Stimulated activated CD4-positive, alpha-beta T cell treated with anti-CD3 and anti-CD28 coated beads, TNF-alpha, amount 100 ng/mL, for 1 hour (primary cell): ENCODE data around the gene YY2.
"Not testable (repeated sequence)": the region's sequence is repeated elsewhere in the genome, so short reads cannot be mapped to it uniquely, and the experiment has no call there.

Experiments used
- DNase-seq, 3 donors: peaks; one replicate each; pipeline ENCODE4 v3.0.0-alpha.2; 2020; ENCODE audit warnings: low read depth in 3 of 3, low spot score in 1 of 3

The YY2 gene

GRCh38 chrX:21855937-21856415 lies at the start of gene YY2:
Gene YY2 (plus strand): TSS chrX:21855987. CDS start chrX:21856485, 498 bp downstream.
- DNase-seq, result no peak

DNA sequence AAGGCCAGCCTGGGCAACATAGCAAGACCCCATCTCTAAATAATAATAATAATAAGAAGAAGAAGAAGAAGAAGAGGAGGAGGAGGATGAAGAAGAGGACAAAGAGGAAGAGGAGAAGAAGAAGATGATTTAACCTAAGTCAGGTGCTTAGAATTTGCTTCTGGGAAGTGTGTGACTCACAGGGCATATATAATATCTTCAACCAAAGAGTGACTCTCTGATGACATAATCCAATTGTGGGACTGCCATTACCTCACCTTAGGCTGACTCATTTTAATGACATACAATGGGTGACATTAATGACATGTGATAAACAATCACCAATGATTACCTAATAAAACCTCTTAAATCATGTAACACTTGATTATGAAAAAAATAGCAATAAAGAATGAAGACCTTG lies 49.1 kb upstream of the YY2 start:
- DNase-seq, result no peak

DNA sequence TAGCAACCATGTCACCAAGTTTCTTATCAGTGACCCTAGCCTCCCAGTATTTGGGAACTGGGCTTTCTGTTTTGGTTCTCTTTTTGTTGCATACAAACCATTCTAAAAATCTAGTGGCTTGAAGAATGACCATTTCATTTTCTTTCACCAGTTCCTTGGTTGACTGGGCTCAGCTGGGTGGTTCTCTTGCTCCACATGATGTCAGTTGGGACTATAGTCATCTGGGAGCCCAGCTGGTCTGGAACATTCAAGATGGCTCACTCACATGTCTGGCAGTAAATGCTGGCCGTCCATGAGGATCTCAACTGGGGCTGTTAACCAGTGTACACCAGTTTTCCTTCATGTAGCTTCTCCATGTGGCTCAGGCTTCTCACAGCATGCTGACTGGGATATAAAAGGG lies 44.0 kb upstream of the YY2 start:
- DNase-seq, result no peak

GRCh38 chrX:21812628-21813027 lies 43.2 kb upstream of the YY2 start:
- no peak for DNase-seq

DNA sequence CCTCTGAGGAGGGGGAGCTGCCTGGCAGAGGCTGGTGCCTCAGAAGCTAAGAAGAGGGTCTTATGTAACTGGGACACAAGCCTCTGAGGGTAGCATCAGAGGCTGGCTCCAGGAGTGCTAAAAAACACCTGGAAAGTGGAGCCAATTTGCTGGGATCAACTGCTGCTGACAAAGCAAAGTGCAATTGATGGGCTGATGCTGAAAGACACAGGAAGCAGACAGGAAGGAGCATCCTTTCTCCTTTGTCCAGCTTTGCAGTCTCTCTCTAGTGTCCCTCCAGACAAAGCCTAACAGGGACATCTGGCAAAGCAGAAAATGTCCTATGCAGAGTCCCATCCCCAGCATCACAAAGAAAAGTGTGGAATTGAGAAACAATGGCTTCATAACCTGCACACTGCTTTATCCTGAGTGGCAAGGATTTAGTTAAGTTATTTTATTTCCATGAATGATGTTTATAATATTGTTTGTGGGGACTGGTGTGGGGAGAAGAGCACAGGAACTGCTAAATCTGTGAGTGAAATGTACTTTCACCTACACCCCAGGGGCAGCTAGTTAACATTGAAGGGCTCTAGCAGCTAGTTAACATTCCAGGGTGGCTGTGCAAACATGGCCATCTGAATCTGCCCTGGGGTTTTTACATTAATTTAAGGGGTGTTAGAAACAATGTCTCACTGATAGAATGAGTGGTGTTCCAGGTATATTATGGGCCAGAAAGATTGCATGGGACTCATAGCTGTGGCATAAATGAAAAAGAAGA lies 42.0 kb upstream of the YY2 start:
- no peak for DNase-seq

DNA sequence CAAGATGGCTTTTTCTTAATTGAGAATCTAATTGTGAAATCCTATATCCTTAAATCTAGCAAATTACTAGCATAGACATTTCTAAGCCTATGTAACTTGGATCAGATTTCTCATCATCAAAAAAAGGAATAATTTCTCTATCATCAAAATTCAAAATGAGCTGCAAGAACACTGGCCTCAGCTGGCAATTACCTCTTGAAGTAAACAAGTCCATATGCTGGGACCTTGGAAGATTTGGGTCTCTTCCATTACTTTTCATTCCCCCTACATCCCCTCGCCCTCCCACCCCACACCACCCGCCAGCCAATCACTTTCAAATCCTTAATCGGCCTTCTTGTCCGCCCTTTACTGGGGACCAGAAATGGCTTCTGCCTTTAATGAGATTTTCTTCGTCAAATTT lies 39.7 kb upstream of the YY2 start:
- no peak for DNase-seq

DNA sequence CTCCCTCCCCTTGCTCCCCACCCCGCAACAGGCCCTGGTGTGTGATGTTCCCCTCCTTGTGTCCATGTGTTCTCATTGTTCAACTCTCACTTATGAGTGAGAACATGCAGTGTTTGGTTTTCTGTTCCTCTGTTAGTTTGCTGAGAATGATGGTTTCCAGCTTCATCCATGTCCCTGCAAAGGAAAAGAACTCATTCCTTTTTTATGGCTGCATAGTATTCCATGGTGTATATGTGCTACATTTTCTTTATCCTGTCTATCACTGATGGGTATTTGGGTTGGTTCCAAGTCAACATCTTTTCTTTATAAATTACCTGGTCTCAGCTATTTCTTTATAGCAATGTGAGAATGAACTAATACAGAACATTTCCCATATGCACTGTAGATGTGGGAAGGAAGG lies 35.6 kb upstream of the YY2 start:
- DNase-seq, result not testable (repeated sequence)

DNA sequence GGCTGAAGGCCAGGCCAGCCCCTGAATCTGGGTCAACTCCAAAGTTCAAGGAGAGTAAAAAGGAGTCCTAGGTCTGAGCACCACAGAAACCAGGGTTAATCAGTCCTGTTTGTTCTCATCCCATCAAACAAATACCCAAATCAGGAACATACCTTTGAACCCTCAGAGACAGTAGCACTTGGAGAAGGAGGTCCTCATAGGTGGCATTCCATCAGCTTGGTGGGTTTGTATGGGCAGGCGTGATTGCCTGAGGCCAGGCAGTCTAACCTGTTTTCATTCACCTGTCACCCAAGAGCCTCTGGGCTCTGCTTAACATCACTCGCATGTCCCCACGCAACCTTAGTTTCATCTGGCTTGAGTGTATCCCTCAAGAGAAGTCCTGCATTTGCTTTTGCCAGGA lies 33.9 kb upstream of the YY2 start:
- DNase-seq, result no peak

DNA sequence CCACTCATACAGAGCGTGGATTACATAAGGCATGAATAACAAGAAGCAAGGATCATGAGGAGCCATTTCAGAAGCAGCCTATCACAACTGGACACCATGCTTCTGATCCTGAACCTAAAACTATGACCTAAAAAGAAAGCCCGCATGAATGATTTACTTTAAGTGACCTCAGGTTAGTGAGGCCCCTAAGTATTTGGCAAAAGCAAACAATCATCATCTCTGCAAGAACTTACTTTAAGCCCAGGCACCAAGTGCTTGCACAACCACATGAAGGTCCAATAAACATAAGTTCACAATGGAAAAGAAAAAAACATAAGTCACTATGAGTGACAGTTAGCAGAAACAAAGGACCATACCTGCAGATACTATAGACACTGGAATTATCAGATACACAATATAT lies 24.3 kb upstream of the YY2 start:
- no peak for DNase-seq

- DNase-seq, result no peak
Observed at GRCh38 chrX:21837056-21837455, 18.7 kb upstream of the YY2 start.

DNA sequence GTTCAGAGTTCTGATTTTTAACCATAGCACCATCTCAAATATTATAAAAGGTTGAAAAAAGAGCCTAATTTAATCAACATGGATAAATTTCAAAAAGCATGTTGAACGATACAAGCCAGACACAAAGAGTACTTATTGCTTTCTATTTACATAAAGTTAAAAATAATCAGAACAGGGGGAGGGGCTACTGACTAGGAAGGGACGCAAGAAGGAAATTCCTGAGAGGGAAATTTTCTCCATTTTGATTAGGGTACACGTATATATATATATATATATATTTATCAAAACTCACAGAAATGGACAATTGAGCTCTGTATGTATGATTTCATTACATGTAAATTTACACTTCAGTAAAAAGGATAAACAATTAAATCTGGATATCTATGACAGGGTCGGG lies 16.9 kb upstream of the YY2 start:
- no peak for DNase-seq

DNA sequence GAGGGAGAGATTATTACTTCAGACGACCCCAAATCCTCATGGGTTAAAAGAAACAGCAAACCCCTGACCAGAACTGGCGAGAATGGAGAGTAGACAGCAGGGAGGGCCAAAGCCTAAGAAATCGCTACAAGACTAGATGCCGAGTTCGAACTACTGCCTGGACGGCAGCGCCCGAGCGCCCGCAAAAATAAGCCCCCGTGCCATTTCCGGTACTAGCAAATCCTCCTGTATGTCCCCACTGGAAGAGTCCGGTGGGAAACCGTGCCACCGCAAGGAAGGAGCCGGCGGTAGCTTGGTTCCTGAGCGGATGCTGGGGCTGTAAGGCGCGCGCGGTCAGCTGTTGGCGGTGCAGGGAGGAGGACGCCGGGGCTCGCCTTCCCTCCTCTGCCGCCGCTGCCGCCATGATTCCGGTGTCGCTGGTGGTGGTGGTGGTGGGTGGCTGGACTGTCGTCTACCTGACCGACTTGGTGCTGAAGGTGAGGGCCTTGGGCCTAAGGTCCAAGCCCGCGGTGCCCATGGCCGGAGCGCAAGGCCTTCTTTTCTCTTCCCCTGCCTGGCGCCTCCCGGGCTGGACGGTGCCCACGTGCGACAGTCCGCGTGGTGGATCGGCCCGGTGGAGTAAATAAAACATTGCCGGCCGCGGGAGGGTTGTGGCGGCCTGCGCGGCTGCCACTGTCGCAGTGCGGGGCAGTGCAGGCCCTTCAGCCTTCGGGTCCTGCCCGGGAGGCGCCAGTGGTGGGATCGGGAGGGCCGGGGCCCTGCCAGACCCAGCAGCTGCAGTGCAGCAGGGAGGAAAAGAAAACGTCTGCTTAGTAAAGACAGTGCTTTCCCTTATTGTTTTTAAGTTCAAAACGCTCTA lies 16.2 kb upstream of the YY2 start, which contains the start of gene MBTPS2:
Gene MBTPS2, plus strand, starts transcription at position 284 of the 859 bp plus-strand sequence. Its CDS starts 118 bp downstream, at position 402.
- DNase-seq, result peak; percentile 48 to 69 (median 67)

DNA sequence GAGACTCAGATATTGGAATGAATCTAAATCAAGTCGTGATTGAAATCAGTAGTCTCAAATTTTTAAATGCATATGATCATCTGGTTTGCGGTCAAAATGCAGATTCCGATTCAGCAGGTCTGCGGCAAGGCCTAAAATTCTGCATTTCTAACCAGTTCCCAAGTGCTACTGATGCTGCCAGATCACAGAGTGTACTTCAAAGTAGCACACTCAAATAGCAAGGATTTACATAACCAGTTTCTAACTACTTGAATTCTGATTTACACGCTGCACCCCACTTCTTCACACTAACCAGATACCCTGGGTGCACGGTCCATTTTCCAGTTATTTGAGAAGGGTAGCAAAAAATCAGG lies 15.6 kb upstream of the YY2 start:
- no peak for DNase-seq

DNA sequence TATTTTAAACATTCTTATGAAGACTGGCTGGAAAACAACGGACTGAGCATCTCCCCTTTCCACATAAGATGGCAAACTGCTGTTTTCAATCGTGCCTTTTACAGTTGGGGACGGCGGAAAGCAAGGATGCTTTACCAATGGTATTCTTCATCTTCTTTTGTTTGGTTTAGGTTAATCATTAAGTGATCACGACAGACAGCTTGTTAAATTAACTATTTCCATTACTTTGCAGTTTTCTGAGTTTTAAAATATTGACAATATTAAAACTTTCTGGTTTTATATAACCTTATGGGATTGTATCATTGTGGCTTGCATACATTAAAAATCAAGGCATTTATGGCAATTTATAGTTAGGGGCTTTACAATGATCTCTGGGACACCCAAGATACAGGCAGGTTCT lies 12.6 kb upstream of the YY2 start:
- no peak for DNase-seq

DNA sequence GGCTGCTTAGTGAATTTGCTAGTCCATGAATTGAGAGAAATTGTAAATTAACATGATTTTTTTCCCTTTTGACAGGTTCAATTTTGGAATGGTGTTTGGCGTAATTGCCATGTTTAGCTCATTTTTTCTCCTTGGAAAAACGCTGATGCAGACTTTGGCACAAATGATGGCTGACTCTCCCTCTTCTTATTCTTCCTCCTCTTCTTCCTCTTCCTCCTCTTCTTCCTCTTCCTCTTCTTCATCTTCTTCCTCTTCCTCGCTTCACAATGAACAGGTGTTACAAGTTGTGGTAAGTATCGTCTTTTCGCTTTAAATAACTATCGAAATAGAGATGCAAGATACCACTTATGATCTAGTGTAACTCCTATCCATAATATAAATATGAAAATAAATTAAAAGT lies 10.7 kb upstream of the YY2 start:
- DNase-seq, result no peak

GRCh38 chrX:21847342-21847741 lies 8.4 kb upstream of the YY2 start:
- DNase-seq, result no peak

DNA sequence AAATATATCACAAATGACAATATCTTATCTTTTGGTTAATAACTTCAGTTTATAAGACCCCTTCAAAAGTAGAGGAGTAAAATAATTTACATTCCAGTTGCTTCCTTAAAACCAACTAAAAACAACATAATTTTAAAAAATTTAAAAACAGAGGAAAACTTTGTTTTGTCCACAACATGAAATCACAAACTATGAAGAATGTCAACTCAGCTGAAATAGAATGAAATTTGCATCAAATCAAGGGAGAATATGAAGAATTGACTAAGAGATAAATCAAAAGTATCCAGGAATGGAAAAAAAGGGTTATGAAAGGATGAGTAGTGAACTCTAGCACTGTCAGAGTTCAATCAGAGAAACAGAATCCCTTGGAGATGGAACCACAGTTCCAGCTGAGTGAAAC lies 2.2 kb upstream of the YY2 start:
- no peak for DNase-seq

DNA sequence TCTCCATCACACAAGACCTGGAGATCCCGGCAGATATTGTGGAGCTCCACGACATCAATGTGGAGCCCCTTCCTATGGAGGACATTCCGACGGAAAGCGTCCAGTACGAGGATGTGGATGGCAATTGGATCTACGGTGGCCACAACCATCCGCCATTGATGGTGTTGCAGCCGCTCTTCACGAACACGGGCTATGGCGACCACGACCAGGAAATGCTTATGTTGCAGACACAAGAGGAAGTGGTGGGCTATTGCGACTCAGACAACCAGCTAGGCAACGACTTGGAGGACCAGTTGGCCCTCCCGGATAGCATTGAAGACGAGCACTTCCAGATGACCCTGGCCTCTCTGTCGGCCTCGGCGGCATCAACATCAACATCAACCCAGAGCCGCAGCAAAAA lies 717 bp downstream of the YY2 start:
- no peak for DNase-seq

- no peak for DNase-seq
Observed at GRCh38 chrX:21863241-21863640, 7.5 kb downstream of the YY2 start.

DNA sequence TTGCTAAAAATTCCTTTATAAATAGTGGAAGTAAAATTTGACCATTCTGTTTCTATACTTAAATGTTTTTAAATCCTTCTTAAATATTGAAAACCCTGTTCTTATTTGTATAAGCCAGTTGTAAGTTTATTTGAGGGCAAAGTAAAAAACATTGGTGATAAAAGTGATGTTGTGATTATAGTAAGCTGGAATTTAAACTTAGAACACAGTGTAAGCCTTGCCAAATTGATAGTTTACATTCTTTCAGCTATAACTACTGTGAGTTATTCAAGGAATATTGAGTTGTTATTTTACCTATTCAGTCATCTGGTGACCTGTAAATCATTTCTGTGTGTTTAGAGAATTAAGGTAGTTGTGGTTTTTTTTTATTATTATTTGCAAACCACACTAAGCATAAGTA lies 9.6 kb downstream of the YY2 start:
- DNase-seq, result no peak

- DNase-seq, result no peak
Observed at GRCh38 chrX:21870494-21870893, 14.7 kb downstream of the YY2 start.

DNA sequence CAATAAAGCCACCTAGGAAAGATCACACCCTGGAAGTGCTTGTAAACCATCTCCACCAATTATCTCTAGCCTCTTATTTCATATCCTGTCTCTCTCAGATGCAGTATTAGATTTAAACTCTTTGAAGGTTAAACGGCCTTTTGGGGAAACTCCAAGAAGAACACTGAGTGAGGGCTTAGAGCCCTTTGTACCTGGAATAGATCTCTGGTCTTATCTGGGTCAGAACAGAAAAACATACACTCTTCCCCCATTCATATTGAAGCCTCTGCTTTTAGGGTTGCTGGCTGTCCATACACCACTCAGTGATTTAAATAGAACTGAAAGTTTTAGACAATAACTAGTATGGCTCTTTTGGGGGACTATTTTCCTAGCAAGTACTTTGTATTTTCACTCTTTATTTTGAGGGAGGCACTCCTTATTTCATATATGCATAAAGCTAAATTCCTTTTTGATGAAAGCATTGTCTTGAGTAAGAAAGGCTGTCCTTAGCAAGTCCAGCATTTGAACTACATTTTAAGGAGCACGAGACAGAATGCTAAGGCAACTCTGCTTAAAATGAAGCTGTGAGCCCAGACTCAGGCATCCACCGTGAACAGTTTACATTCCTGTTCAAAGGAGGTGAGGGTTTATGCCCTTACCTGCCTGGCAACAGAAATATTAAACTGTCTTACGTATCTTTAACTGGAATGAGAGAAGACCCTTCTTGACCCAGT lies 17.4 kb downstream of the YY2 start:
- no peak for DNase-seq
